Activated CD4-positive, alpha-beta T cell treated with anti-CD3 and anti-CD28 coated beads, Interleukin-2, amount 10 ng/mL, durations not matched to agents 24 days and 14 days (primary cell): Measurements from ENCODE around the gene STK39. TPM values are rescaled to one million over a fixed set of nuclear protein-coding genes. Genes with fewer than 3 reads are reported as not detected.

Experiments
- DNase-seq: peaks from one replicate; pipeline ENCODE4 v3.0.0; 2022
- H3K27ac Mint-ChIP-seq: one replicate; pipeline ENCODE4 v1.8.0; 2022; ENCODE audit warnings: mild to moderate bottlenecking, mixed read lengths
- H3K27me3 Mint-ChIP-seq: one replicate; pipeline ENCODE4 v1.8.0; 2022; ENCODE audit warnings: mixed read lengths
- H3K36me3 Mint-ChIP-seq: one replicate; pipeline ENCODE4 v1.8.0; 2022; ENCODE audit warnings: low read depth, mild to moderate bottlenecking, mixed read lengths
- H3K4me1 Mint-ChIP-seq: one replicate; pipeline ENCODE4 v1.8.0; 2021; ENCODE audit warnings: mixed read lengths
- H3K4me3 Mint-ChIP-seq: one replicate; pipeline ENCODE4 v1.8.0; 2022; ENCODE audit warnings: mild to moderate bottlenecking, moderate library complexity, mixed read lengths
- H3K9me3 Mint-ChIP-seq: one replicate; pipeline ENCODE4 v1.8.0; 2021; ENCODE audit warnings: mixed read lengths
- intact Hi-C: fragments of 100-400 bp; cut with micrococcal nuclease; formaldehyde crosslinking; loops from one replicate; pipeline ENCODE4 v1.15.1; 2023
- total RNA-seq: library from RNA; stranded (reverse); gene quantifications from 2 replicates; pipeline ENCODE4 v1.2.3, GENCODE V29; 2022

STK39 gene
- total RNA-seq, 1 donor from 2014 or later: 40.9 TPM

GRCh38 chr2:168064011-168064998, 183.1 kb downstream of the STK39 start:
- no peak for DNase-seq
- Mint-ChIP-seq H3K27me3 (no peaks in the 10 kb centered on the region), H3K27ac (no peak overlapping the region), H3K4me3 (no peak overlapping the region), H3K4me1 (peaks cover 2% of the 10 kb centered on the region), H3K36me3 (peaks cover 27% of the 10 kb centered on the region), H3K9me3 (no peaks in the 10 kb centered on the region)
- intact Hi-C loops: no loop called here

GRCh38 chr2:168062936-168063335, 184.5 kb downstream of the STK39 start:
- Mint-ChIP-seq H3K36me3 (peaks cover 29% of the 10 kb centered on the region), H3K4me1 (peaks cover 2% of the 10 kb centered on the region), H3K4me3 (no peak overlapping the region), H3K27ac (no peak overlapping the region), H3K27me3 (no peaks in the 10 kb centered on the region), H3K9me3 (no peaks in the 10 kb centered on the region)
- no peak for DNase-seq
- intact Hi-C loops: no loop called here

- Mint-ChIP-seq H3K27ac (no peak overlapping the region), H3K36me3 (peaks cover 22% of the 10 kb centered on the region), H3K4me3 (no peak overlapping the region), H3K4me1 (no peaks in the 10 kb centered on the region), H3K9me3 (no peaks in the 10 kb centered on the region), H3K27me3 (no peaks in the 10 kb centered on the region)
- intact Hi-C loops: no loop called here
- DNase-seq: no peak
These were observed 185.3 kb downstream of the STK39 start for GRCh38 chr2:168062054-168062453.

GRCh38 chr2:168060986-168061750, 186.2 kb downstream of the STK39 start:
- H3K4me1 Mint-ChIP-seq: no peaks in the 10 kb centered on the region
- no peak for DNase-seq
- H3K9me3 Mint-ChIP-seq: no peaks in the 10 kb centered on the region
- no peak overlapping the region for H3K27ac Mint-ChIP-seq
- no peaks in the 10 kb centered on the region for H3K27me3 Mint-ChIP-seq
- H3K4me3 Mint-ChIP-seq: no peak overlapping the region
- intact Hi-C loops: no loop called here
- H3K36me3 Mint-ChIP-seq: peaks cover 18% of the 10 kb centered on the region

- H3K4me3 Mint-ChIP-seq: no peak overlapping the region
- intact Hi-C loops: no loop called here
- peaks cover 1% of the 10 kb centered on the region for H3K4me1 Mint-ChIP-seq
- DNase-seq: no peak
- H3K27me3 Mint-ChIP-seq: no peaks in the 10 kb centered on the region
- no peak overlapping the region for H3K27ac Mint-ChIP-seq
- H3K36me3 Mint-ChIP-seq: peaks cover 18% of the 10 kb centered on the region
- H3K9me3 Mint-ChIP-seq: no peaks in the 10 kb centered on the region
These were observed 187.6 kb downstream of the STK39 start for GRCh38 chr2:168059758-168060157.

GRCh38 chr2:168058675-168059074, 188.7 kb downstream of the STK39 start:
- H3K27ac Mint-ChIP-seq: no peak overlapping the region
- H3K27me3 Mint-ChIP-seq: no peaks in the 10 kb centered on the region
- H3K4me3 Mint-ChIP-seq: no peak overlapping the region
- no peak for DNase-seq
- H3K4me1 Mint-ChIP-seq: peaks cover 4% of the 10 kb centered on the region
- H3K9me3 Mint-ChIP-seq: no peaks in the 10 kb centered on the region
- intact Hi-C loops: no loop called here
- H3K36me3 Mint-ChIP-seq: peaks cover 16% of the 10 kb centered on the region

- DNase-seq: no peak
- Mint-ChIP-seq H3K36me3 (peaks cover 6% of the 10 kb centered on the region), H3K27ac (no peak overlapping the region), H3K9me3 (no peaks in the 10 kb centered on the region), H3K27me3 (no peaks in the 10 kb centered on the region), H3K4me1 (peaks cover 4% of the 10 kb centered on the region), H3K4me3 (no peak overlapping the region)
- intact Hi-C loops: no loop called here
These were observed 191.1 kb downstream of the STK39 start for GRCh38 chr2:168056242-168056787.

- no peaks in the 10 kb centered on the region for H3K9me3 Mint-ChIP-seq
- H3K27me3 Mint-ChIP-seq: no peaks in the 10 kb centered on the region
- H3K4me1 Mint-ChIP-seq: peaks cover 4% of the 10 kb centered on the region
These were observed 192.7 kb downstream of the STK39 start for GRCh38 chr2:168054657-168055056.

GRCh38 chr2:168053676-168054075, 193.7 kb downstream of the STK39 start:
- Mint-ChIP-seq H3K4me1 (peaks cover 4% of the 10 kb centered on the region), H3K4me3 (no peak overlapping the region), H3K27ac (no peak overlapping the region), H3K36me3 (peaks cover 3% of the 10 kb centered on the region), H3K9me3 (no peaks in the 10 kb centered on the region), H3K27me3 (no peaks in the 10 kb centered on the region)
- intact Hi-C loops: no loop called here
- no peak for DNase-seq

More at GRCh38 chr2:168054657-168055056, 192.7 kb downstream of the STK39 start:
- Mint-ChIP-seq H3K4me3 (no peak overlapping the region), H3K27ac (no peak overlapping the region), H3K36me3 (peaks cover 5% of the 10 kb centered on the region)
- intact Hi-C loops: no loop called here
- DNase-seq: no peak

- Mint-ChIP-seq H3K27ac (no peak overlapping the region), H3K27me3 (no peaks in the 10 kb centered on the region), H3K36me3 (peaks cover 5% of the 10 kb centered on the region), H3K9me3 (no peaks in the 10 kb centered on the region), H3K4me3 (no peak overlapping the region), H3K4me1 (peaks cover 4% of the 10 kb centered on the region)
- intact Hi-C loops: no loop called here
- no peak for DNase-seq
These were observed 194.6 kb downstream of the STK39 start for GRCh38 chr2:168052773-168053172.

GRCh38 chr2:168050377-168050776, 197.0 kb downstream of the STK39 start:
- Mint-ChIP-seq H3K36me3 (peaks cover 5% of the 10 kb centered on the region), H3K4me1 (peaks cover 4% of the 10 kb centered on the region), H3K27ac (no peak overlapping the region), H3K27me3 (no peaks in the 10 kb centered on the region), H3K4me3 (no peak overlapping the region), H3K9me3 (no peaks in the 10 kb centered on the region)
- intact Hi-C loops: no loop called here
- DNase-seq: no peak

GRCh38 chr2:168049609-168050008, 197.8 kb downstream of the STK39 start:
- intact Hi-C loops: no loop called here
- H3K27ac Mint-ChIP-seq: no peak overlapping the region
- DNase-seq: no peak
- H3K9me3 Mint-ChIP-seq: no peaks in the 10 kb centered on the region
- H3K4me1 Mint-ChIP-seq: peaks cover 2% of the 10 kb centered on the region
- H3K4me3 Mint-ChIP-seq: no peak overlapping the region
- no peaks in the 10 kb centered on the region for H3K27me3 Mint-ChIP-seq
- peaks cover 5% of the 10 kb centered on the region for H3K36me3 Mint-ChIP-seq

- no peak overlapping the region for H3K27ac Mint-ChIP-seq
- no peaks in the 10 kb centered on the region for H3K27me3 Mint-ChIP-seq
- DNase-seq: no peak
- intact Hi-C loops: no loop called here
- H3K36me3 Mint-ChIP-seq: peaks cover 4% of the 10 kb centered on the region
- no peaks in the 10 kb centered on the region for H3K9me3 Mint-ChIP-seq
- peaks cover 3% of the 10 kb centered on the region for H3K4me1 Mint-ChIP-seq
- no peak overlapping the region for H3K4me3 Mint-ChIP-seq
These were observed 200.2 kb downstream of the STK39 start for GRCh38 chr2:168047091-168047690.
